Neural progenitor cell (in vitro differentiated cells): ENCODE results near the gene ZBTB42.

Source experiments
- CTCF ChIP-seq: fragments of 200-600 bp; sonication (generic); IDR thresholded peaks from 2 replicates; pipeline ENCODE4 v1.5.1; 2017; ENCODE audit warnings: antibody characterized with exemption, mild to moderate bottlenecking
- EZH2 ChIP-seq: fragments of 200-600 bp; sonication (generic); IDR thresholded peaks from 2 replicates; pipeline ENCODE4 v1.6.1; 2017; ENCODE audit warnings: antibody characterized with exemption, mild to moderate bottlenecking, moderate library complexity

DNA sequence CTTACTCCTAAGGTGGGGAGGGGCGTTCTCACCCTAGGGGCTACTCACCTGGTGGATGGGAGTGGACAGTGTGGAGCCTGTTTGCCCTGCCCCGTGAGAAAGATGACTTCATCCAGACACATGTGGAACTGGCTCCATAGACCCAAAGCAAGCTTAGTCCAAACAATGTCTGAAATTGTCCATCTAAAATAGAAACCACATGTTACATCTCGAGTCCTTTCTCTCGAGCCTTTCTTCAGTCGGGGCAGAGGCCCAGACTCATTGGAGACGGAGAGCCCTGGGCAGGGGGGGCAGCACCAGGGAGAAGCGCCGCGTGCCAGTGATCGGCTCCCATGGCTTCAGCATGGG lies 43.7 kb upstream of the ZBTB42 start:
- TF ChIP-seq CTCF = no peak
- no peak for TF ChIP-seq EZH2
